ENCODE results near the gene LRP1B.

LRP1B gene

GRCh38 chr2:142100970-142101369, 29.8 kb downstream of the LRP1B start:
- TF ChIP-seq FOXM1 (IDR thresholded peaks at IDR 0.05; ENCODE audit: borderline replicate concordance, low read depth) (no peak), CEBPB (IDR thresholded peaks at IDR 0.05) (no peak), REST (IDR thresholded peaks at IDR 0.05; ENCODE audit: low read depth) (no peak), TCF12 (IDR thresholded peaks at IDR 0.05; ENCODE audit: low read depth) (no peak), ZBTB7A (IDR thresholded peaks at IDR 0.05; ENCODE audit: low read depth) (no peak), USF1 (IDR thresholded peaks at IDR 0.05) (no peak), YY1 (IDR thresholded peaks at IDR 0.05; ENCODE audit: low read depth) (no peak), EGR1 (IDR thresholded peaks at IDR 0.05) (no peak), TAF1 (IDR thresholded peaks at IDR 0.05; ENCODE audit: low read depth) (no peak), TEAD4 (IDR thresholded peaks at IDR 0.05) (no peak), EP300 (IDR thresholded peaks at IDR 0.05; ENCODE audit: borderline replicate concordance) (no peak), NFIC (IDR thresholded peaks at IDR 0.05) (no peak), MAX (IDR thresholded peaks at IDR 0.05) (no peak), RAD21 (IDR thresholded peaks at IDR 0.05; ENCODE audit: low read depth) (no peak), CREB1 (IDR thresholded peaks at IDR 0.05; ENCODE audit: low read depth) (no peak)

GRCh38 chr2:142100139-142100873, 30.5 kb downstream of the LRP1B start:
- TF ChIP-seq EGR1 (IDR thresholded peaks at IDR 0.05) (no peak), YY1 (IDR thresholded peaks at IDR 0.05; ENCODE audit: low read depth) (no peak), REST (IDR thresholded peaks at IDR 0.05; ENCODE audit: low read depth) (no peak), EP300 (IDR thresholded peaks at IDR 0.05; ENCODE audit: borderline replicate concordance) (no peak), TEAD4 (IDR thresholded peaks at IDR 0.05) (no peak), TCF12 (IDR thresholded peaks at IDR 0.05; ENCODE audit: low read depth) (no peak), TAF1 (IDR thresholded peaks at IDR 0.05; ENCODE audit: low read depth) (no peak), ZBTB7A (IDR thresholded peaks at IDR 0.05; ENCODE audit: low read depth) (no peak)

GRCh38 chr2:142097711-142098110, 33.1 kb downstream of the LRP1B start:
- TF ChIP-seq RAD21 (IDR thresholded peaks at IDR 0.05; ENCODE audit: low read depth) (no peak), TCF12 (IDR thresholded peaks at IDR 0.05; ENCODE audit: low read depth) (no peak), YY1 (IDR thresholded peaks at IDR 0.05; ENCODE audit: low read depth) (no peak), NFIC (IDR thresholded peaks at IDR 0.05) (no peak), ZBTB7A (IDR thresholded peaks at IDR 0.05; ENCODE audit: low read depth) (no peak), MAX (IDR thresholded peaks at IDR 0.05) (no peak), EP300 (IDR thresholded peaks at IDR 0.05; ENCODE audit: borderline replicate concordance) (no peak), TEAD4 (IDR thresholded peaks at IDR 0.05) (no peak), CEBPB (IDR thresholded peaks at IDR 0.05) (no peak), EGR1 (IDR thresholded peaks at IDR 0.05) (no peak), TAF1 (IDR thresholded peaks at IDR 0.05; ENCODE audit: low read depth) (no peak), USF1 (IDR thresholded peaks at IDR 0.05) (no peak), FOXM1 (IDR thresholded peaks at IDR 0.05; ENCODE audit: borderline replicate concordance, low read depth) (no peak), REST (IDR thresholded peaks at IDR 0.05; ENCODE audit: low read depth) (no peak), CREB1 (IDR thresholded peaks at IDR 0.05; ENCODE audit: low read depth) (no peak)

GRCh38 chr2:142095647-142096046, 35.2 kb downstream of the LRP1B start:
- no peak for TF ChIP-seq TCF12 (IDR thresholded peaks at IDR 0.05; ENCODE audit: low read depth)

All from Ishikawa (cell line).